DMS 273 (cell line): ENCODE measurements around the gene HS3ST3A1.

Experiments
- DNase-seq: peaks from one replicate; lab custom pipeline; 2025; ENCODE audit not compliant: unreplicated experiment; lab: John Stamatoyannopoulos, UW

Gene HS3ST3A1

DNA sequence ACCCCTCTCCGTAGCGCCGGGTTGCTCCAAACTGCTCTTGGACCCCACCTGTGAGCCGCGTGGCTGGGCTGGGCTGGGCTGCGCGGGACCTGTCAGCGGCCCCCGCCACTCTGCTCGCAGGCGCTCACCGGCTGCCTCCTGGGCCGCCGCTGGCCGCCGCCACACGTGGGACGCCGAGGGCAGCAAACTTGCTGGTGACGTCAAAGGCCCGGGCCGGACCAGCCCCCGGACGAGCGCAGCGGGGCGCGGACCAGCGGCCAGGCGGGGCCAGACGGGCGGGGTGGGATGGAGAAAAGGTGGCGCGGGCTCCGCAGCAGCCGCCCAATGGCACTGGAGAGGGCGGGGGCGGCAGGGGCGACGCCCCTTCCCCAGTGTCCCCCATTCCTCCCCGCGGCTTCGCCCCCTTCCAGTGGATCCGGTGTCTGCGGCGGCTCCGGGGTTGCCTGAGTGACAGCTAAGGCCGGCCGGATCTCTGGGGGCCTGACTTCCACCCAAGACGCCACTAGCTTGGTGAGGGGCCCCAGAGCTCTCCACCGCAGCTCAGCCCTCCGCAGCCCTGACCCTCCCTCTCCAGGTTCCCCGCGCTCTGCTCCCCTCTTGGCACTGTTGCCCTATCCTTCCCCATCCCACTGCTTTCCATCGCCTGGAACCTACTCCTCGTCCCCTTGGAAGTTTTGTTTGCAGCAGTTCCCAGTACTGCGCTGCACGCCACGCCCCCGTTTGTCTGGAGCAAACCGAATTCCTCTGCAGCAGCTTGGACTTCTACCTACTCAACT, at the start of gene HS3ST3A1:
Gene HS3ST3A1 (minus strand): TSS at position 154 of the 776 bp plus-strand sequence. CDS start 800 bp downstream, outside the sequence.
- DNase-seq, result peak; percentile 36

- DNase-seq, result no peak
Measured at GRCh38 chr17:13650096-13650675, 48.5 kb upstream of the HS3ST3A1 start.

DNA sequence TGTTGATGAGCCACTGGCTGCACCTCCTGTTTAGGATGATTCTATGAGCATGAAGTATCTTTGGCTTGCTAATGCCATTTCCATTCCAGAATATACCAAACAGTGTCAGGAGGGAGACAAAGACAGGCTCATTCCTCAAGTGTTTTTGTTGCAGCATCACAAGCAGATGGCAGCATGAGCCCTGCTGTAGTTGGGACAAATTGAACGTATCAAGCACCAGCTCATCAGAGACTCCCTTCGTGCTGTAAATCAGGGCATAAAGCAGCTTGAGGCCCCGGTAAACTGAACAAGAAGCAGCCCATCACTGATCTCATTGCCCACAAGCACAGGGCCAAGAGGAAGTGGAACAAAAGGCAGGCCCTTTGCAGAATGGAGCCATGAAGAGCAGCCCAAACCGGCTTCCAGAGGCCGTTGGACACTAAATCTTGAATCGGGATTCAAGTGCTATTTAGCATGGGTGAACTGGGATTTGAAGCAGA, 45.9 kb upstream of the HS3ST3A1 start:
- DNase-seq, result peak; percentile 1

DNA sequence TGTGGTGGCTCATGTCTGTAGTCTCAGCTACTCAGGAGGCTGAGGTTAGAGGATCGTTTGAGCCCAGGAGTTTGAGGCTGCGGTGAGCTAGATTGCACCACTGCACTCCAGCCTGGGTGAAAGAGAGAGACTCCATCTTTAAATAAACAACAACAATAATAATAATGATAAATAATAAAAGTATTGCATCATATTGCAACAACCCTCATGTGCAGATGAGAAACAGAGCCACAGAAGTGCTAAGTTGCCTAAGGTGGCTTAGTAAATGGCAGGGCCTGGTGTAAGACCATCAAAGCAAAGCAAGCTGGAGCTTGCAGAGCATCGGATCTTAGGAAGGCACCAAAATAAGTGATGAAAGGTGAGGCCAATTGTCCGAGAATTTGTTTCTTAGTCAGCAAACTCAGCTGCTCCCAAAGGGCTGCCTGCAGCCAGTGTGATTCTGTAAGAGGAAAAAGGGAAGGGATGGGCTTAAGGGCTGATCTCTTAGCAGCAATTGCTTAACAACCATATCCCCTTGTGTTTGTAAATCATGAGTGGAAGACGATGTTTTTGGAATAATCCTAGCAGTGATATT, 45.3 kb upstream of the HS3ST3A1 start:
- no peak for DNase-seq

DNA sequence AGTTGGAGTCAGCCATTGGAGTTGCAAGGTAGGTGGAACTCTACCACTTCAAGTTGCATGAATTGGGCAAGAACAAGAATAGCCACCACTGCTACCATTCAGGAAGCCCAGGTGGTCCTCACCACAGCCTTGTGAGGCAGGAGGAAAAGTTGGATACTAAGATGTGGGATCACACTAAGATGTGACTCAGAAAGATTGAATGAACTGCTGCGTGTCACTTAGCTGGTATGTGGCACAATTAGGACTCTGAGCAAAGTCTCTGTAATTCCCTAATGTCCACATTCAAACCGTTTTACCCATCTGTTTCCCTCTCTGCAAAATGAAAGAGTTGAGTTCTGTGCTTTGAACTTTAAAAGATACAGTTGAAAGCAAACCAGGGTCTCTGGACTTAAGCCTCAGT, 44.7 kb upstream of the HS3ST3A1 start:
- no peak for DNase-seq

DNA sequence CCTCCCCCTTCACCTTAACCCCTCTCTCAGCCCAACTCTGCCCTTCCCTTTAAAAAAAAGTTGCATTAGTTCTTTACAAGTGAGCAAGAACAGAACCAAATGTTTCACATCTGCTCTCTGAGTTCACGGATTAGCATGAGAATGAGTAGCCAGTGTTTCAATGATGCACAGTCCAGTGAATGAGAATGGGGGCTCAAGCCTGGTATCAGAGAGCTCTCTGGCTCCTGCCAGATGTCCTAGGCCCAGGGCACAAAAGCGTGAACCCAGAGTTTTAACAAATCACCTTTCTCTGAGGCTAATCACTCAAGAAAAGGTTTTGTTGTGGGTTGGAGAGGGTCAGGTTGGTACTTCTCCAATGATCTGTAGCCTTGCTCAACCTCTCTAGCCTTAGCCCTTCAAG, 41.5 kb upstream of the HS3ST3A1 start:
- DNase-seq, result no peak

GRCh38 chr17:13642188-13642587, 40.5 kb upstream of the HS3ST3A1 start:
- no peak for DNase-seq

GRCh38 chr17:13640551-13640950, 38.8 kb upstream of the HS3ST3A1 start:
- DNase-seq, result no peak

GRCh38 chr17:13638855-13639458, 37.2 kb upstream of the HS3ST3A1 start:
- no peak for DNase-seq

GRCh38 chr17:13636951-13637350, 35.2 kb upstream of the HS3ST3A1 start:
- DNase-seq, result no peak

- no peak for DNase-seq
Measured at GRCh38 chr17:13635951-13636350, 34.2 kb upstream of the HS3ST3A1 start.

- DNase-seq, result no peak
Measured at GRCh38 chr17:13634021-13634420, 32.3 kb upstream of the HS3ST3A1 start.

GRCh38 chr17:13631529-13631928, 29.8 kb upstream of the HS3ST3A1 start:
- no peak for DNase-seq

- DNase-seq, result no peak
Measured at GRCh38 chr17:13626703-13627102, 25.0 kb upstream of the HS3ST3A1 start.

DNA sequence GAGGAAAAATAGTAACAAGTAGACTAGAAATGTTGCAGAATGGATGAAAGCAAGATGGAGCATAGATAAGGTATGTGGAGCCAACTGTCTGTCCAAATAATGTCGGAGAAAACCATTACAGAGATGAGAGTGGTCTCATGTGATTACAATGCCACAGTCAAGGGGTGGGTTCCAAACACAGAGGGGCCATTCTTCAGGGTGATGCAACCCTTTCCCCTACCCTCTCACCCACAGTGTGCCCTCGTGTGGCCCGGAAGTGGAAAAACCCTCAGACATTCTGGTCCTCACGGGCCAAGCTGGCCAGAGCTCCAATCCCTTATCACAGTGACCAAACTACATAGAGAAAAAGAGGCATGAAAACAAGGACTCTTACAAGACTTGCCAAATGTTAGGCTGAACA, 17.7 kb upstream of the HS3ST3A1 start:
- DNase-seq, result no peak

DNA sequence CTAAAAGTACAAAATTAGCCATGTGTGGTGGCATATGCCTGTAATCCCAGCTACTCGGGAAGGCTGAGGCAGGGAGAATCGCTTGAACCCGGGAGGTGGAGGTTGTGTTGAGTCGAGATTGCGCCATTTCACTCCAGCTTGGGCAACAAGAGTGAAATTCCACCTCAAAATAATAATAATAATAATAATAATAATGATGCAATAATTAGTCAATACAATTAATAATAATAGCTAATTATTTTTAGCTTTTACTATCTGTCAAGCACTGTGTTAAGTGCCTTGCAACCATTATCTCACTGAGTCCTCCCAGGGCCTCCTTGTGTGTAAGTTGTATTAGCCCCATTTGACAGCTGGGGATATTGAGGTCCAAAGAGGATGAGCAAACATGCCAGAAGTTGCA, 14.3 kb upstream of the HS3ST3A1 start:
- no peak for DNase-seq

DNA sequence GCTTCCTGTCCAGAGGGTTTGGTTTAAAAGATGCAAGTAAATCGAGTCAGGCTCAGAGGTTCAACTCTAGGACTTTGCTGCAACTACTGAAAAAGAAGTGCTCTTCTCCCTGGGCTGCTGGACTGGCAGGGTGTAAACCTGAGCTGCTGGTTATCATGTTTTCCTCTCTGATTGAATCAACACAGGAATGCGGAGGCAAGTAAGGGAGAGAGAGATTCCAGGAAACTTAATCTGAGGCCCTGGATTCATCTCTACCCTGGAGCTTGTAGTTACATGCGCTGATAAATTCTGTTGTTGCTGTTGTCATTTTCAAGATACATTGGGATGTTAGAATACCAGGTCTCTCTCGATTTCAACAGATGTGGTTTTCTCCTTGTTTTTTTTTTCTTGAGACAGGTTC, 8.2 kb upstream of the HS3ST3A1 start:
- no peak for DNase-seq

DNA sequence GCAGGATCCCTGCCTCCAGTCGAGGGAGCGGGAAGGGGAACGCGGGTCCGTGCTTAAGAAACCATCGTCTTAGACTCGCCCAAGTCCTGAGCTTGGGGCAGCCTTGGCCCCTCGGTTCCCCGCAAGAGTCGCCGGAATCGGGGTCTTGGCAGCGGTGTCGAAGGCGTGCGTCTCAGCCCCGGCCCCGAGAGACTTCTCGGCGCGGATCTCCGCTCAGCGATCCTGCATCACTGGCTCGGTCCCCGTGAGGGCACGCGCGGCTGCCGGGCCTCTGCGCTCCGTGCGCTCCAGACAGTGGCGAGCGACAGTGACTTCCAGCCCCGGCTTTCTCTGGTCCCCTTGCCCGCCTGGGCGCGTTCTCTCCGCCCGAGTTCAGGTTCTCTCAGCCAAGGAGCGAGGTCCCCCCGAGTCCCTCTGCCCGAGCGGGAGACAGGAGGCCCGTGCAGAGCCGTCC, 380 bp downstream of the HS3ST3A1 start:
- DNase-seq, result peak; percentile 14

GRCh38 chr17:13600475-13601321, 1.0 kb downstream of the HS3ST3A1 start:
- DNase-seq, result no peak

GRCh38 chr17:13599864-13600263, 1.9 kb downstream of the HS3ST3A1 start:
- DNase-seq, result no peak

- DNase-seq, result no peak
Measured at GRCh38 chr17:13599168-13599577, 2.6 kb downstream of the HS3ST3A1 start.
